GM23248 (cell line): ENCODE results near the gene SF3B3. TPM values are rescaled to one million over a fixed set of nuclear protein-coding genes. Genes with fewer than 3 reads are reported as not detected.

Experiments used
- DNase-seq: peaks from one replicate; pipeline ENCODE4 v3.0.0-alpha.2; 2015
- H2AFZ ChIP-seq: fragments of 200-600 bp; sonication (generic); 2 replicates; pipeline ENCODE4 v1.6.1; 2016; ENCODE audit warnings: antibody characterized with exemption
- H3F3A ChIP-seq: fragments of 200-600 bp; sonication (generic); 2 replicates; pipeline ENCODE4 v1.6.1; 2016; ENCODE audit warnings: mild to moderate bottlenecking, antibody characterized with exemption, mixed run types; ENCODE audit not compliant: insufficient read depth
- H3K27ac ChIP-seq: fragments of 200-600 bp; sonication (generic); 2 replicates; pipeline ENCODE4 v1.5.1; 2016; ENCODE audit warnings: mild to moderate bottlenecking
- H3K27me3 ChIP-seq: fragments of 200-600 bp; sonication (generic); replicated peaks from 2 replicates; pipeline ENCODE4 v1.6.1; 2016; ENCODE audit warnings: mild to moderate bottlenecking; ENCODE audit not compliant: insufficient read depth
- H3K36me3 ChIP-seq: fragments of 200-600 bp; sonication (generic); 2 replicates; pipeline ENCODE4 v1.6.1; 2016; ENCODE audit warnings: low read depth, mild to moderate bottlenecking
- H3K4me1 ChIP-seq: fragments of 200-600 bp; sonication (generic); 2 replicates; pipeline ENCODE4 v1.6.1; 2016; ENCODE audit warnings: mild to moderate bottlenecking; ENCODE audit not compliant: insufficient read depth
- H3K4me2 ChIP-seq: fragments of 200-600 bp; sonication (generic); one replicate; pipeline ENCODE4 v1.6.1; 2016; ENCODE audit warnings: mild to moderate bottlenecking; ENCODE audit not compliant: unreplicated experiment
- H3K4me3 ChIP-seq: fragments of 200-600 bp; sonication (generic); 2 replicates; pipeline ENCODE4 v1.5.1; 2016; ENCODE audit warnings: mild to moderate bottlenecking
- H3K79me2 ChIP-seq: fragments of 200-600 bp; sonication (generic); 2 replicates; pipeline ENCODE4 v1.6.1; 2016; ENCODE audit warnings: mild to moderate bottlenecking; ENCODE audit not compliant: insufficient read depth
- H3K9ac ChIP-seq: fragments of 200-600 bp; sonication (generic); 2 replicates; pipeline ENCODE4 v1.6.1; 2016; ENCODE audit warnings: mild to moderate bottlenecking
- H3K9me2 ChIP-seq: fragments of 200-600 bp; sonication (generic); 2 replicates; pipeline ENCODE4 v1.6.1; 2016; ENCODE audit warnings: mixed run types, mild to moderate bottlenecking, moderate library complexity; ENCODE audit not compliant: insufficient read depth
- H3K9me3 ChIP-seq: fragments of 200-600 bp; sonication (generic); one replicate; pipeline ENCODE4 v1.6.1; 2017; ENCODE audit warnings: low read depth
- H4K20me1 ChIP-seq: fragments of 200-600 bp; sonication (generic); 2 replicates; pipeline ENCODE4 v1.6.0; 2016; ENCODE audit not compliant: insufficient read depth
- EZH2 ChIP-seq: fragments of 200-600 bp; sonication (generic); IDR thresholded peaks from 2 replicates; pipeline ENCODE4 v1.6.1; 2018; ENCODE audit warnings: antibody characterized with exemption, mild to moderate bottlenecking; ENCODE audit not compliant: insufficient read depth, poor library complexity, severe bottlenecking
- EZH2phosphoT487 ChIP-seq: fragments of 200-600 bp; sonication (generic); IDR thresholded peaks from 2 replicates; pipeline ENCODE4 v1.6.1; 2018; ENCODE audit warnings: antibody characterized with exemption, moderate library complexity, mild to moderate bottlenecking, low read depth; ENCODE audit not compliant: insufficient read depth
- WGBS, 2 experiments: methylation state at CpG; one replicate each; pipeline ENCODE4 v1.1.6; 2015 to 2017; ENCODE audit warnings: low lambda C conversion rate in 2 of 2, low coverage in 1 of 2; ENCODE audit errors: missing lambda C conversion rate in 2 of 2; 5-methylcytosine and 5-hydroxymethylcytosine counted together
- in situ Hi-C: fragments of 300-500 bp; cut with MboI; formaldehyde crosslinking; loops from 2 replicates; pipeline ENCODE4 v1.15.0; 2020
- polyA plus RNA-seq: library from polyadenylated mRNA; unstranded; fragments of >200 nt; fragmentation: Nextera tagmentation; extraction: Ambion mirVana; gene quantifications from 2 replicates; pipeline ENCODE4 v1.2.1, GENCODE V29; 2016
- total RNA-seq: library from RNA; depleted of rRNA; stranded (reverse); fragments of >200 nt; shearing (Covaris generic); gene quantifications from 2 replicates; pipeline ENCODE4 v1.2.3, GENCODE V29; 2014

The SF3B3 gene
- total and polyA plus RNA-seq, 2 experiments from 2014 or later: 166 to 185 TPM

GRCh38 chr16:70572926-70573270 lies 49.3 kb downstream of the SF3B3 start:
- peak overlapping the region; percentile 51 for H3K27ac ChIP-seq
- DNase-seq: no peak
- no peaks in the 10 kb centered on the region for H4K20me1 ChIP-seq
- no peaks in the 10 kb centered on the region for H3K79me2 ChIP-seq
- peaks cover 44% of the 10 kb centered on the region for H3K36me3 ChIP-seq
- no peaks in the 10 kb centered on the region for H3K9me2 ChIP-seq
- H3F3A ChIP-seq: peaks cover 76% of the 10 kb centered on the region
- H3K4me2 ChIP-seq: peak overlapping the region; percentile 27
- peaks cover 55% of the 10 kb centered on the region for H3K4me1 ChIP-seq
- TF ChIP-seq EZH2phosphoT487 (no peak), EZH2 (no peak)
- no peaks in the 10 kb centered on the region for H3K27me3 ChIP-seq
- H3K9ac ChIP-seq: peak overlapping the region; percentile 28; the same call in 1 of the 2 replicates
- no peaks in the 10 kb centered on the region for H3K9me3 ChIP-seq
- 13 to 15% methylated on average over 2 of the region's 2 CpGs for WGBS, 2 experiments
- H3K4me3 ChIP-seq: no peak overlapping the region
- in situ Hi-C loops: no loop called here
- H2AFZ ChIP-seq: no peak overlapping the region

GRCh38 chr16:70573451-70574121 lies 50.0 kb downstream of the SF3B3 start:
- peak overlapping the region; percentile 51 for H3K27ac ChIP-seq
- no peaks in the 10 kb centered on the region for H4K20me1 ChIP-seq
- TF ChIP-seq EZH2phosphoT487 (0 out of 2 replicates have a peak, but pooled peaks have one; percentile 43), EZH2 (no peak)
- H3K79me2 ChIP-seq: no peaks in the 10 kb centered on the region
- H3F3A ChIP-seq: peaks cover 71% of the 10 kb centered on the region
- H3K27me3 ChIP-seq: no peaks in the 10 kb centered on the region
- peaks cover 55% of the 10 kb centered on the region for H3K4me1 ChIP-seq
- peak overlapping the region; percentile 27 for H3K4me2 ChIP-seq
- 5 to 6% methylated on average over 5 of the region's 5 CpGs for WGBS, 2 experiments
- H3K4me3 ChIP-seq: no peak overlapping the region
- H3K9me3 ChIP-seq: no peaks in the 10 kb centered on the region
- H2AFZ ChIP-seq: no peak overlapping the region
- peaks cover 38% of the 10 kb centered on the region for H3K36me3 ChIP-seq
- H3K9me2 ChIP-seq: no peaks in the 10 kb centered on the region
- peak overlapping the region; percentile 28; the same call in 1 of the 2 replicates for H3K9ac ChIP-seq
- DNase-seq: peak; percentile 77
- in situ Hi-C loops: no loop called here

GRCh38 chr16:70574595-70575271 lies 51.1 kb downstream of the SF3B3 start:
- peak overlapping the region; percentile 28; the same call in 1 of the 2 replicates for H3K9ac ChIP-seq
- peaks cover 28% of the 10 kb centered on the region for H3K36me3 ChIP-seq
- H3F3A ChIP-seq: peaks cover 61% of the 10 kb centered on the region
- no peaks in the 10 kb centered on the region for H3K9me3 ChIP-seq
- peak overlapping the region; percentile 51 for H3K27ac ChIP-seq
- H4K20me1 ChIP-seq: no peaks in the 10 kb centered on the region
- TF ChIP-seq EZH2phosphoT487: no peak
- no peak for TF ChIP-seq EZH2
- H3K79me2 ChIP-seq: no peaks in the 10 kb centered on the region
- no peaks in the 10 kb centered on the region for H3K27me3 ChIP-seq
- peaks cover 55% of the 10 kb centered on the region for H3K4me1 ChIP-seq
- DNase-seq: peak; percentile 40
- H3K9me2 ChIP-seq: no peaks in the 10 kb centered on the region
- WGBS, 2 experiments: 81 to 85% methylated on average over 8 of the region's 8 CpGs
- H3K4me2 ChIP-seq: peak overlapping the region; percentile 44
- no peak overlapping the region for H3K4me3 ChIP-seq
- no peak overlapping the region for H2AFZ ChIP-seq
- in situ Hi-C loops: no loop called here

GRCh38 chr16:70575376-70575775 lies 51.8 kb downstream of the SF3B3 start:
- no peak overlapping the region for H3K4me2 ChIP-seq
- no peak overlapping the region; the same call in 1 of the 2 replicates for H3K9ac ChIP-seq
- H3K9me3 ChIP-seq: no peaks in the 10 kb centered on the region

More at GRCh38 chr16:70575376-70575775, 51.8 kb downstream of the SF3B3 start:
- 79 to 84% methylated on average over 7 of the region's 7 CpGs for WGBS, 2 experiments
- no peak for DNase-seq
- H4K20me1 ChIP-seq: no peaks in the 10 kb centered on the region
- 0 out of 2 replicates have a peak overlapping the region, but pooled peaks have one; percentile 69 for H3K27ac ChIP-seq
- in situ Hi-C loops: no loop called here
- H3K4me1 ChIP-seq: peaks cover 55% of the 10 kb centered on the region
- no peaks in the 10 kb centered on the region for H3K9me2 ChIP-seq
- H2AFZ ChIP-seq: no peak overlapping the region
- no peak for TF ChIP-seq EZH2
- no peak for TF ChIP-seq EZH2phosphoT487
- no peaks in the 10 kb centered on the region for H3K79me2 ChIP-seq
- H3K4me3 ChIP-seq: no peak overlapping the region
- H3F3A ChIP-seq: peaks cover 61% of the 10 kb centered on the region
- no peaks in the 10 kb centered on the region for H3K27me3 ChIP-seq
- peaks cover 24% of the 10 kb centered on the region for H3K36me3 ChIP-seq
